HepG2 (cell line): Measurements from ENCODE around the gene CCM2. TPM values are rescaled to one million over a fixed set of nuclear protein-coding genes. Genes with fewer than 3 reads are reported as not detected.

Experiments used
- ADNP ChIP-seq: sonication (generic); formaldehyde crosslinking; IDR thresholded peaks from 2 replicates; pipeline ENCODE4 v1.4.0; 2020; ENCODE audit warnings: missing genetic modification reagents
- CENPBD1 ChIP-seq: sonication (generic); formaldehyde crosslinking; IDR thresholded peaks from 2 replicates; pipeline ENCODE4 v1.8.0; 2022; ENCODE audit warnings: missing genetic modification reagents, low read depth, mild to moderate bottlenecking, borderline replicate concordance
- GABPA ChIP-seq, 2 experiments: IDR thresholded peaks; 2 replicates each; pipeline ENCODE4 v1.6.1; 2011 to 2016; ENCODE audit warnings: low read depth in 2 of 2, low read length in 1 of 2, missing biosample characterization in 1 of 2, missing genetic modification characterization in 1 of 2
- HBP1 ChIP-seq: IDR thresholded peaks from 2 replicates; pipeline ENCODE4 v1.6.1; 2016; ENCODE audit warnings: low read depth, control low read depth
- HNRNPK ChIP-seq: fragments of 200-400 bp; formaldehyde crosslinking; IDR thresholded peaks from 2 replicates; pipeline ENCODE4 v1.6.1; 2018; ENCODE audit warnings: low read length, low read depth, moderate library complexity, mild to moderate bottlenecking; ENCODE audit not compliant: poor library complexity, severe bottlenecking
- MTERF4 ChIP-seq: sonication (generic); formaldehyde crosslinking; IDR thresholded peaks from 2 replicates; pipeline ENCODE4 v1.8.0; 2023; ENCODE audit warnings: mild to moderate bottlenecking, missing genetic modification reagents
- NFKB2 ChIP-seq: sonication (generic); formaldehyde crosslinking; IDR thresholded peaks from 2 replicates; pipeline ENCODE4 v1.4.0; 2020; ENCODE audit warnings: missing genetic modification reagents, borderline replicate concordance
- NFYB ChIP-seq: sonication (generic); formaldehyde crosslinking; IDR thresholded peaks from 2 replicates; pipeline ENCODE4 v1.4.0; 2020; ENCODE audit warnings: missing genetic modification reagents
- NFYC ChIP-seq: IDR thresholded peaks from 2 replicates; pipeline ENCODE4 v1.6.1; 2016; ENCODE audit warnings: missing genetic modification reagents, missing compliant biosample characterization
- NKX3-1 ChIP-seq: sonication (generic); formaldehyde crosslinking; IDR thresholded peaks from 2 replicates; pipeline ENCODE4 v1.5.0; 2020; ENCODE audit warnings: missing genetic modification reagents
- PAX8 ChIP-seq: sonication (generic); formaldehyde crosslinking; IDR thresholded peaks from 2 replicates; pipeline ENCODE4 v1.8.0; 2022; ENCODE audit warnings: mild to moderate bottlenecking, missing genetic modification reagents, borderline replicate concordance
- PRDM10 ChIP-seq: sonication (generic); formaldehyde crosslinking; IDR thresholded peaks from 2 replicates; pipeline ENCODE4 v1.4.0; 2020; ENCODE audit warnings: low read depth, missing genetic modification reagents
- ZFP41 ChIP-seq: sonication (generic); formaldehyde crosslinking; IDR thresholded peaks from 2 replicates; pipeline ENCODE4 v1.4.0; 2020; ENCODE audit warnings: mild to moderate bottlenecking, missing genetic modification reagents, borderline replicate concordance
- ZNF746 ChIP-seq: sonication (generic); formaldehyde crosslinking; IDR thresholded peaks from 2 replicates; pipeline ENCODE4 v1.8.0; 2022; ENCODE audit warnings: mild to moderate bottlenecking, missing genetic modification reagents
- ZNF776 ChIP-seq: sonication (generic); formaldehyde crosslinking; IDR thresholded peaks from 2 replicates; pipeline ENCODE4 v1.4.0; 2020; ENCODE audit warnings: mild to moderate bottlenecking, missing genetic modification reagents
- ZNF879 ChIP-seq: sonication (generic); formaldehyde crosslinking; IDR thresholded peaks from 2 replicates; pipeline ENCODE4 v1.8.1; 2023; ENCODE audit warnings: missing genetic modification reagents
- ZZZ3 ChIP-seq: sonication (generic); formaldehyde crosslinking; IDR thresholded peaks from 2 replicates; pipeline ENCODE4 v1.4.0; 2020; ENCODE audit warnings: missing genetic modification reagents, mild to moderate bottlenecking, borderline replicate concordance
- polyA plus RNA-seq, 8 experiments: library from polyadenylated mRNA; depleted of rRNA in 3 of 8; stranded (reverse) in 7 of 8; unstranded in 1 of 8; fragments of >200 nt; fragmentation: Illumina TruSeq in 4 of 8; extraction: Trizol in 4 of 8; gene quantifications; 2 replicates each; pipeline versions ENCODE4 v1.2.1 to v1.2.3, GENCODE V29; 2011 to 2016; ENCODE audit warnings: low read depth in 4 of 8, missing spikeins in 1 of 8, mixed read lengths in 1 of 8; ENCODE audit not compliant: insufficient read depth in 1 of 8
- total RNA-seq, 5 experiments: library from RNA; depleted of rRNA; stranded (reverse); fragments of >200 nt; fragmentation: Illumina TruSeq; extraction: Trizol; gene quantifications; 2 replicates each; pipeline ENCODE4 v1.2.3, GENCODE V29; 2016; ENCODE audit warnings: low read depth in 1 of 5
- TF ChIP-seq, protein P1 (sequence below): sonication (generic); formaldehyde crosslinking; IDR thresholded peaks from 2 replicates; pipeline ENCODE4 v1.8.0; 2022; ENCODE audit warnings: low read depth, missing genetic modification reagents
- TF ChIP-seq, protein P2 (sequence below): sonication (generic); formaldehyde crosslinking; IDR thresholded peaks from 2 replicates; pipeline ENCODE4 v1.4.0; 2020; ENCODE audit warnings: missing genetic modification reagents

The CCM2 gene
- total and polyA plus RNA-seq, 2 of the 13 experiments (the other 11 are each of a cell fraction or from before 2014, with no cell fraction given), result 13.7 to 15.8 TPM

GRCh38 chr7:45111298-45112223 lies 111.6 kb downstream of the CCM2 start, which contains the start of gene TBRG4 (continued):
- TF ChIP-seq, protein P1, sequence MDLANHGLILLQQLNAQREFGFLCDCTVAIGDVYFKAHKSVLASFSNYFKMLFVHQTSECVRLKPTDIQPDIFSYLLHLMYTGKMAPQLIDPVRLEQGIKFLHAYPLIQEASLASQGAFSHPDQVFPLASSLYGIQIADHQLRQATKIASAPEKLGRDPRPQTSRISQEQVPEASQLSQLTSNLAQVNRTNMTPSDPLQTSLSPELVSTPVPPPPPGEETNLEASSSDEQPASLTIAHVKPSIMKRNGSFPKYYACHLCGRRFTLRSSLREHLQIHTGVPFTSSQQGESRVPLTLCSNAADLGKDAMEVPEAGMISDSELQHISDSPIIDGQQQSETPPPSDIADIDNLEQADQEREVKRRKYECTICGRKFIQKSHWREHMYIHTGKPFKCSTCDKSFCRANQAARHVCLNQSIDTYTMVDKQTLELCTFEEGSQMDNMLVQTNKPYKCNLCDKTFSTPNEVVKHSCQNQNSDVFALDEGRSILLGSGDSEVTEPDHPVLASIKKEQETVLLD (CRISPR knock-in tag), result peak; percentile 81
- TF ChIP-seq NFYB (CRISPR knock-in tag) (peak; percentile 42), ZNF776 (CRISPR knock-in tag) (peak; percentile 98), NKX3-1 (peak; percentile 79; the same call in 1 of the 2 replicates), GABPA (IDR thresholded peaks at IDR 0.05; ENCODE audit: low read depth, low read length) (peak; percentile 87), GABPA (CRISPR knock-in tag; IDR thresholded peaks at IDR 0.05; ENCODE audit: low read depth) (peak; percentile 99), ZNF879 (CRISPR knock-in tag) (no peak), PRDM10 (peak; percentile 82), ZNF746 (CRISPR knock-in tag) (no peak), NFYC (CRISPR knock-in tag) (0 out of 2 replicates have a peak, but pooled peaks have one; percentile 40), CENPBD1 (CRISPR knock-in tag) (no peak; the same call in 1 of the 2 replicates), ADNP (CRISPR knock-in tag) (no peak; the same call in 1 of the 2 replicates), NFKB2 (peak; percentile 93; the same call in 1 of the 2 replicates), ZZZ3 (CRISPR knock-in tag) (peak; percentile 97; the same call in 1 of the 2 replicates), HBP1 (peak; percentile 94), MTERF4 (CRISPR knock-in tag) (peak; percentile 82), ZFP41 (CRISPR knock-in tag) (peak; percentile 69; the same call in 1 of the 2 replicates), HNRNPK (no peak), PAX8 (CRISPR knock-in tag) (peak; percentile 73; the same call in 1 of the 2 replicates)
- TF ChIP-seq, protein P2, sequence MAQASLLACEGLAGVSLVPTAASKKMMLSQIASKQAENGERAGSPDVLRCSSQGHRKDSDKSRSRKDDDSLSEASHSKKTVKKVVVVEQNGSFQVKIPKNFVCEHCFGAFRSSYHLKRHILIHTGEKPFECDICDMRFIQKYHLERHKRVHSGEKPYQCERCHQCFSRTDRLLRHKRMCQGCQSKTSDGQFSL (CRISPR knock-in tag), result peak; percentile 54; the same call in 1 of the 2 replicates
